ENCODE measurements around the gene GLI3.

GRCh38 chr7:42198974-42199668, 37.9 kb downstream of the GLI3 start:
- no peak for TF ChIP-seq CTCF (IDR thresholded peaks at IDR 0.05; ENCODE audit: low read depth, low read length)
- TF ChIP-seq EZH2phosphoT487 (IDR thresholded peaks at IDR 0.05; ENCODE audit: low read depth): no peak

Measured in OCI-LY3 (cell line).